Peyer's patch (tissue), 4 donors: ENCODE data around the gene MGLL. TPM values are rescaled to one million over a fixed set of nuclear protein-coding genes. Genes with fewer than 3 reads are reported as not detected.

Source experiments
- DNase-seq, 3 donors: peaks; one replicate each; pipeline ENCODE4 v3.0.0-alpha.2; 2017 to 2019
- H3K27ac ChIP-seq, 4 donors: fragments of 200-600 bp; sonication (generic); one replicate each; pipeline ENCODE4 v1.5.1; 2016 to 2019
- H3K27me3 ChIP-seq, 2 donors: fragments of 200-600 bp; sonication (generic); one replicate each; pipeline ENCODE4 v1.5.1; 2019
- H3K36me3 ChIP-seq, 3 donors: fragments of 200-600 bp; sonication (generic); one replicate each; pipeline ENCODE4 v1.5.1; 2016 to 2019
- H3K4me1 ChIP-seq, 4 donors: fragments of 200-600 bp; sonication (generic); one replicate each; pipeline ENCODE4 v1.5.1; 2016 to 2019
- H3K4me3 ChIP-seq, 4 donors: fragments of 200-600 bp; sonication (generic); 1 replicate in 3 of 4; 2 replicates in 1 of 4; pipeline ENCODE4 v1.5.1; 2016 to 2019; ENCODE audit warnings: mild to moderate bottlenecking in 1 of 4
- H3K9me3 ChIP-seq, 4 donors: fragments of 200-600 bp; sonication (generic); one replicate each; pipeline ENCODE4 v1.5.1; 2016 to 2019; ENCODE audit warnings: mild to moderate bottlenecking in 1 of 4
- CTCF ChIP-seq, 6 experiments: fragments of 450-650 bp in 4 of 6; fragments of 200-600 bp in 2 of 6; sonication (generic) in 1 of 6; IDR thresholded peaks; one replicate each; pipeline ENCODE4 v1.5.1; 2017 to 2019; ENCODE audit warnings: antibody characterized with exemption in 6 of 6, mild to moderate bottlenecking in 3 of 6, moderate library complexity in 1 of 6
- POLR2A ChIP-seq, 2 donors: fragments of 450-650 bp; IDR thresholded peaks; one replicate each; pipeline ENCODE4 v1.5.1; 2017; ENCODE audit warnings: antibody characterized with exemption in 2 of 2, mild to moderate bottlenecking in 2 of 2, moderate library complexity in 2 of 2
- total RNA-seq, 4 donors: library from RNA; depleted of rRNA; stranded (reverse); fragments of >200 nt; gene quantifications; one replicate each; pipeline ENCODE4 v1.1.0, GENCODE V29; 2016

MGLL gene
- total RNA-seq, 4 donors from 2014 or later, result 56.1 to 180 (median 143) TPM

GRCh38 chr3:127804141-127804540, 18.2 kb downstream of the MGLL start:
- Histone ChIP-seq H3K27ac (no peak overlapping the region), H3K9me3 (no peaks in the 10 kb centered on the region), H3K4me3 (no peak overlapping the region)

DNA sequence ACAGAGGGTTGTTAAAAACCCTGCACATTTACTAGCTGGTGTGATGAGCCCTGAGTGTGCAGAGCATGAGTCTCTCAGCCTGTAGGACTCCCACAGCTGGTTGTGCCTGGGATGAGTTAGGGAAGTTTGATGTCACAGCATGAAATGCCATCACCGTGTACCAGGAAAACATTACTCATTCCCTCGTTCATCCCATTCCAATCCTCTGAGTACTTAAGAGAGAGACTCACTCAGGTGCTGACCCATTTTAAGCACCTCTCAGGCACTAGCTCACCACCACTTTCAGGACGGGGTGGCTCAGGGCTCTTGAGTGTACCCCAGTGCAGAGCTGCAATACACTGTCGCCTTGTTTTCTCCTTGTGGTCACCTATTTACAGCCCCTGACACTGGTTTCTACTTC, 18.7 kb downstream of the MGLL start:
- DNase-seq, result no peak
- no peak for TF ChIP-seq POLR2A (IDR thresholded peaks at IDR 0.05)
- TF ChIP-seq CTCF (IDR thresholded peaks at IDR 0.05), result no peak
- peaks cover 0 to 6% (median 0%) of the 10 kb centered on the region in 4 donors for H3K4me1 ChIP-seq
- no peaks in the 10 kb centered on the region for H3K9me3 ChIP-seq
- H3K36me3 ChIP-seq, result peaks cover 0 to 27% (median 0%) of the 10 kb centered on the region in 3 donors
- no peaks in the 10 kb centered on the region for H3K27me3 ChIP-seq
- no peak overlapping the region for H3K4me3 ChIP-seq
- H3K27ac ChIP-seq, result no peak overlapping the region

More at GRCh38 chr3:127804141-127804540, 18.2 kb downstream of the MGLL start:
- H3K27me3 ChIP-seq, result no peaks in the 10 kb centered on the region
- peaks cover 0 to 28% (median 0%) of the 10 kb centered on the region in 3 donors for H3K36me3 ChIP-seq
- no peak for DNase-seq
- no peak for TF ChIP-seq CTCF (IDR thresholded peaks at IDR 0.05)
- no peak for TF ChIP-seq POLR2A (IDR thresholded peaks at IDR 0.05)
- peaks cover 0 to 6% (median 0%) of the 10 kb centered on the region in 4 donors for H3K4me1 ChIP-seq

DNA sequence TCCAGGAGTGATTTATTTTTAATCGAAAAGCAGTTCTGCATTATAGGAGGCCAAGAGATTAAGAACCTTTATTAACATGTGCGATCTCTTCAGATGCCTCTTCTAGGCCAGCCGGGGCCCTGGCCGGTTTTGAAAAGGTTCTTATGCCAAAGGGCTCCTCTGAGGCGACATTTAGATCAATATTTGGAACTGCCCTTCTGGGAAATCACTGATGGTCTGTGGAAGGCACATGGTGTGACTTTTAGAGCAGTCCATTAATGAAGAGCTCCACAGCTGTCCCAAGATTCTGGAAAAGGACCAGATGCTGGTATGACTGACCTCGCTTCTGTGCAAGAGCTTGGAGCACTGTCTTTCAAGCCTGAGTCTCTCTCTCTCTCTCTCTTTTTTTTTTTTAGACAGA, 19.7 kb downstream of the MGLL start:
- Histone ChIP-seq H3K36me3 (peaks cover 0 to 26% (median 0%) of the 10 kb centered on the region in 3 donors), H3K27ac (no peak overlapping the region), H3K4me3 (no peak overlapping the region), H3K27me3 (no peaks in the 10 kb centered on the region), H3K4me1 (peaks cover 0 to 6% (median 0%) of the 10 kb centered on the region in 4 donors), H3K9me3 (no peaks in the 10 kb centered on the region)
- no peak for TF ChIP-seq POLR2A (IDR thresholded peaks at IDR 0.05)
- TF ChIP-seq CTCF (IDR thresholded peaks at IDR 0.05), result no peak
- no peak for DNase-seq

DNA sequence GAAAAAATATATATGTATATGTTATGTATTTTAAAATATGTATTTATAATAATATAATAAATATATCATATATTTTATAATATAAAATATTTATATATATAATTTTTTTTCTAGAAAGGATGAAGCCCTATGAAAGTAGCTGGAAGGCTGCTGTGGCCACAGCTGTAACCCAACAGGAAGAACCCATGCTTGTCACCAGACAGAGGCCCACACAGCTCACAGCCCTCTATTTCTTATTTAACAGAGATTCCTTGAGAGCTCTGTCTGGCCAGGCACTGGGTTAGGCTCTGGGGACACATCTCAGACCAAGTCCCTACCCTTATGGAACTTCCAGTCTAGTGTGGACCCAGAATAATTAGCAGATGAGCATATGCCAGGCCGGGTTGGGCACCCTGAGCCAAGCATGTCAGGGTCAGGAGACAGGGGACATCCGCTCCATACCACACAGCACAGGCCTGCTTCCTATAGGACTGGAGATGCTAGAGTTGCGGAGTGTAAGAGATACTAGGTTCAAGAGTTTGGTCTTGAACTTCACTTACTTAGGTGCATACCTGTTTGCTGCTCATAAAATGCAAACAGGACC, 20.5 kb downstream of the MGLL start:
- no peak for DNase-seq
- Histone ChIP-seq H3K27ac (no peak overlapping the region), H3K4me1 (peaks cover 0 to 6% (median 0%) of the 10 kb centered on the region in 4 donors), H3K27me3 (no peaks in the 10 kb centered on the region), H3K9me3 (no peaks in the 10 kb centered on the region), H3K4me3 (no peak overlapping the region), H3K36me3 (peaks cover 0 to 26% (median 0%) of the 10 kb centered on the region in 3 donors)
- TF ChIP-seq POLR2A (IDR thresholded peaks at IDR 0.05) (no peak), CTCF (IDR thresholded peaks at IDR 0.05) (no peak)

GRCh38 chr3:127800508-127800907, 21.8 kb downstream of the MGLL start:
- Histone ChIP-seq H3K4me3 (no peak overlapping the region), H3K4me1 (peaks cover 0 to 6% (median 0%) of the 10 kb centered on the region in 4 donors), H3K27ac (peak overlapping the region in 1 of 4 donors; percentile 36), H3K36me3 (peaks cover 0 to 21% (median 0%) of the 10 kb centered on the region in 3 donors), H3K9me3 (no peaks in the 10 kb centered on the region), H3K27me3 (no peaks in the 10 kb centered on the region)
- no peak for DNase-seq
- TF ChIP-seq CTCF (IDR thresholded peaks at IDR 0.05) (no peak), POLR2A (IDR thresholded peaks at IDR 0.05) (no peak)
